Ammon's horn (tissue), 1 donor: ENCODE results near the gene XRRA1.
"Not testable (repeated sequence)": the region's sequence is repeated elsewhere in the genome, so short reads cannot be mapped to it uniquely, and the experiment has no call there.

ENCODE experiments used
- DNase-seq: peaks from one replicate; pipeline ENCODE4 v3.0.0-alpha.2; 2016; ENCODE audit warnings: low spot score

XRRA1 gene

GRCh38 chr11:74826901-74827300, 122.0 kb downstream of the XRRA1 start:
- no peak for DNase-seq

- DNase-seq: not testable (repeated sequence)
Measured at GRCh38 chr11:74825596-74825995, 123.3 kb downstream of the XRRA1 start.

GRCh38 chr11:74824285-74824982, 124.5 kb downstream of the XRRA1 start:
- no peak for DNase-seq

GRCh38 chr11:74822170-74822569, 126.7 kb downstream of the XRRA1 start:
- peak; percentile 73 for DNase-seq

- DNase-seq: no peak
Measured at GRCh38 chr11:74820763-74821162, 128.1 kb downstream of the XRRA1 start.

GRCh38 chr11:74819400-74819799, 129.5 kb downstream of the XRRA1 start:
- DNase-seq: no peak

- DNase-seq: no peak
Measured at GRCh38 chr11:74818283-74818946, 130.5 kb downstream of the XRRA1 start.

GRCh38 chr11:74816664-74817063, 132.2 kb downstream of the XRRA1 start:
- no peak for DNase-seq

- DNase-seq: peak; percentile 6
Measured at GRCh38 chr11:74815966-74816365, 132.9 kb downstream of the XRRA1 start.

GRCh38 chr11:74809801-74810200, 139.1 kb downstream of the XRRA1 start:
- DNase-seq: no peak

GRCh38 chr11:74806267-74806666, 142.6 kb downstream of the XRRA1 start:
- DNase-seq: no peak

GRCh38 chr11:74791333-74792100, 157.4 kb downstream of the XRRA1 start:
- no peak for DNase-seq
